ENCODE results near the gene DYNLT1. TPM values are rescaled to one million over a fixed set of nuclear protein-coding genes. Genes with fewer than 3 reads are reported as not detected.

Gene DYNLT1
- polyA plus RNA-seq, 6 donors from 2014 or later: 29.6 to 66.7 (median 39.1) TPM

- Mint-ChIP-seq H3K4me3 (no peak overlapping the region), H3K27me3 (no peaks in the 10 kb centered on the region), H3K27ac (peak overlapping the region in 2 of 6 donors; percentile 28 to 34), H3K36me3 (peaks cover 7 to 27% of the 10 kb centered on the region in 2 donors), H3K9me3 (no peaks in the 10 kb centered on the region), H3K4me1 (peaks cover 0 to 14% (median 2%) of the 10 kb centered on the region in 3 donors)
- DNase-seq (no peak), ATAC-seq (ENCODE audit: low read depth in 2 of 2) (no peak)
Measured at GRCh38 chr6:158631678-158632537, 12.6 kb downstream of the DYNLT1 start.

- ATAC-seq (ENCODE audit: low read depth in 2 of 2) (no peak), DNase-seq (no peak)
- Mint-ChIP-seq H3K27me3 (no peaks in the 10 kb centered on the region), H3K4me3 (no peak overlapping the region), H3K9me3 (no peaks in the 10 kb centered on the region), H3K36me3 (peaks cover 3 to 27% of the 10 kb centered on the region in 2 donors), H3K4me1 (peaks cover 0 to 14% (median 4%) of the 10 kb centered on the region in 3 donors), H3K27ac (peak overlapping the region in 2 of 6 donors; percentile 28 to 38)
Measured at GRCh38 chr6:158630938-158631616, 13.5 kb downstream of the DYNLT1 start.

GRCh38 chr6:158629367-158630221 is 14.9 kb downstream of the DYNLT1 start:
- H3K27ac Mint-ChIP-seq: peak overlapping the region in 2 of 6 donors; percentile 6 to 79
- peaks cover 0 to 17% (median 4%) of the 10 kb centered on the region in 3 donors for H3K4me1 Mint-ChIP-seq
- no peaks in the 10 kb centered on the region for H3K27me3 Mint-ChIP-seq
- no peaks in the 10 kb centered on the region for H3K9me3 Mint-ChIP-seq
- no peak for ATAC-seq (ENCODE audit: low read depth in 2 of 2)
- no peak for DNase-seq
- no peak overlapping the region for H3K4me3 Mint-ChIP-seq
- peaks cover 8 to 34% of the 10 kb centered on the region in 2 donors for H3K36me3 Mint-ChIP-seq

- Mint-ChIP-seq H3K27ac (peak overlapping the region in 1 of 6 donors; percentile 41), H3K27me3 (no peaks in the 10 kb centered on the region), H3K36me3 (peaks cover 8 to 34% of the 10 kb centered on the region in 2 donors), H3K4me3 (no peak overlapping the region), H3K9me3 (no peaks in the 10 kb centered on the region), H3K4me1 (peaks cover 0 to 17% (median 4%) of the 10 kb centered on the region in 3 donors)
- ATAC-seq (ENCODE audit: low read depth in 2 of 2): no peak
- no peak for DNase-seq
Measured at GRCh38 chr6:158628542-158628941, 16.0 kb downstream of the DYNLT1 start.

GRCh38 chr6:158627940-158628211 is 16.7 kb downstream of the DYNLT1 start:
- no peaks in the 10 kb centered on the region for H3K9me3 Mint-ChIP-seq
- H3K4me3 Mint-ChIP-seq: no peak overlapping the region
- DNase-seq (no peak), ATAC-seq (ENCODE audit: low read depth in 2 of 2) (no peak)
- H3K36me3 Mint-ChIP-seq: peaks cover 8 to 34% of the 10 kb centered on the region in 2 donors
- no peaks in the 10 kb centered on the region for H3K27me3 Mint-ChIP-seq
- peaks cover 0 to 17% (median 4%) of the 10 kb centered on the region in 3 donors for H3K4me1 Mint-ChIP-seq
- H3K27ac Mint-ChIP-seq: peak overlapping the region in 1 of 6 donors; percentile 12

GRCh38 chr6:158627168-158627939 is 17.2 kb downstream of the DYNLT1 start:
- no peaks in the 10 kb centered on the region for H3K27me3 Mint-ChIP-seq
- H3K27ac Mint-ChIP-seq: peak overlapping the region in 4 of 6 donors; percentile 2 to 84 (median 47)
- no peaks in the 10 kb centered on the region for H3K9me3 Mint-ChIP-seq
- no peak for ATAC-seq (ENCODE audit: low read depth in 2 of 2)
- H3K36me3 Mint-ChIP-seq: peaks cover 8 to 34% of the 10 kb centered on the region in 2 donors
- H3K4me3 Mint-ChIP-seq: no peak overlapping the region
- peaks cover 0 to 17% (median 4%) of the 10 kb centered on the region in 3 donors for H3K4me1 Mint-ChIP-seq
- no peak for DNase-seq

- ATAC-seq (ENCODE audit: low read depth in 2 of 2): no peak
- Mint-ChIP-seq H3K4me3 (no peak overlapping the region), H3K27ac (peak overlapping the region in 3 of 6 donors; percentile 2 to 84 (median 83)), H3K9me3 (no peaks in the 10 kb centered on the region), H3K36me3 (peaks cover 8 to 27% of the 10 kb centered on the region in 2 donors), H3K27me3 (no peaks in the 10 kb centered on the region), H3K4me1 (peaks cover 0 to 17% (median 4%) of the 10 kb centered on the region in 3 donors)
- no peak for DNase-seq
Measured at GRCh38 chr6:158626360-158627167, 18.0 kb downstream of the DYNLT1 start.

- DNase-seq: no peak
- no peak overlapping the region for H3K4me3 Mint-ChIP-seq
- peaks cover 0 to 14% (median 4%) of the 10 kb centered on the region in 3 donors for H3K4me1 Mint-ChIP-seq
- ATAC-seq (ENCODE audit: low read depth in 2 of 2): no peak
- peaks cover 8 to 21% of the 10 kb centered on the region in 2 donors for H3K36me3 Mint-ChIP-seq
- H3K27me3 Mint-ChIP-seq: no peaks in the 10 kb centered on the region
- H3K9me3 Mint-ChIP-seq: no peaks in the 10 kb centered on the region
- H3K27ac Mint-ChIP-seq: peak overlapping the region in 2 of 6 donors; percentile 38 to 83
Measured at GRCh38 chr6:158625881-158626305, 18.6 kb downstream of the DYNLT1 start.

- DNase-seq (no peak), ATAC-seq (ENCODE audit: low read depth in 2 of 2) (no peak)
- Mint-ChIP-seq H3K27me3 (no peaks in the 10 kb centered on the region), H3K27ac (no peak overlapping the region), H3K36me3 (peaks cover 8 to 28% of the 10 kb centered on the region in 2 donors), H3K4me3 (no peak overlapping the region), H3K4me1 (peaks cover 0 to 14% (median 4%) of the 10 kb centered on the region in 3 donors), H3K9me3 (no peaks in the 10 kb centered on the region)
Measured at GRCh38 chr6:158624684-158625682, 19.6 kb downstream of the DYNLT1 start.

GRCh38 chr6:158622545-158623190 is 21.9 kb downstream of the DYNLT1 start:
- Mint-ChIP-seq H3K4me1 (peaks cover 0 to 10% (median 4%) of the 10 kb centered on the region in 3 donors), H3K9me3 (no peaks in the 10 kb centered on the region), H3K27me3 (no peaks in the 10 kb centered on the region), H3K4me3 (peak overlapping the region in 1 of 8 donors; percentile 16), H3K36me3 (peaks cover 9 to 38% of the 10 kb centered on the region in 2 donors), H3K27ac (peak overlapping the region in 1 of 6 donors; percentile 16)
- ATAC-seq (ENCODE audit: low read depth in 2 of 2) (no peak), DNase-seq (no peak)

Data from naive B cell (primary cell).